IPS-18c (cell line): Measurements from ENCODE around the gene NUCB1.

ENCODE experiments used
- H3K4me3 ChIP-seq: 2 replicates; pipeline ENCODE4 v1.7.0; 2013; ENCODE audit warnings: low read depth, mild to moderate bottlenecking, low read length, moderate library complexity; ENCODE audit not compliant: insufficient read depth
- H3K9me3 ChIP-seq: one replicate; pipeline ENCODE4 v1.6.1; 2013; ENCODE audit warnings: mild to moderate bottlenecking, low read length, moderate library complexity; ENCODE audit not compliant: control insufficient read depth, insufficient read depth

Gene NUCB1

DNA sequence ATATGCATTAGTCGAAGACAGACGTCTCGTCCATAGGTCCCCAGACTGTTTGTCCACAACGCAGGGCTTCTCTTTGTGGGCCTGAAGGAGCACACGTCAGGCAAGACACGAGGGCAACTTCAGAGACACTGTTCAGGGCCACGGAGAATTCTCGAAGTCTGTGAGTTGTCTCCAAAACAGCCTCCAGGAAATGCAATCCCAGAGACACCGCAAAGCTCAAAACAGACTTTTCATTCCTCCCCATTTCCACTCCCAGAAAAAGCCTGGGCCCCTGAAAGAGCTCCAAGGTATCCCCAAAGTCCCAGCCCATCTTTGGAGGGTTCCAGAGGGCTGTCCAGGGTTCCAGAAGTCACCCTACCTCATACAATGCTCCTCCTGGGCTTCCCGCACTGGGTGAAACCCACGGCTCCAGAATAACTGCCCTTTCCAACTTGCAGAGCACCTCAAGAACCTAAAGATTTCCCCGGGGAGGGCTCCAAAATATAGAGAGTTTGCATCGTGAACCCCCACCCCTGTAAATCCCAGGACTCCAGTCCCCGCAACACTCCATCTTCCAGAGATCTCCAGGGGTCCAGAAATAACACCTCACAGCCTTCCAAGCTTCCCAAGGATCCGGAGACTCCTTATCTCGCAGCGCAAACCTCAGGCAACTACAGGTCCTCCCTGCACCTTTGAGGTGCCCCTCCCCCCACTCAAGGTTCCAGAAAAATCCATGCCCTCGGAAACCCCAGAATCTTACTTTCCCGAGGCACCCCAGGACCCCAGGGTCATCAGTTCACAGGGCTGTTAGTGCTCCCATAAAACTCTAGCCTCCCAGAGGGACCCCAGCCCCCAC lies 64.3 kb downstream of the NUCB1 start:
- Histone ChIP-seq H3K9me3 (peaks cover 2% of the 10 kb centered on the region), H3K4me3 (peak overlapping the region; percentile 50)

DNA sequence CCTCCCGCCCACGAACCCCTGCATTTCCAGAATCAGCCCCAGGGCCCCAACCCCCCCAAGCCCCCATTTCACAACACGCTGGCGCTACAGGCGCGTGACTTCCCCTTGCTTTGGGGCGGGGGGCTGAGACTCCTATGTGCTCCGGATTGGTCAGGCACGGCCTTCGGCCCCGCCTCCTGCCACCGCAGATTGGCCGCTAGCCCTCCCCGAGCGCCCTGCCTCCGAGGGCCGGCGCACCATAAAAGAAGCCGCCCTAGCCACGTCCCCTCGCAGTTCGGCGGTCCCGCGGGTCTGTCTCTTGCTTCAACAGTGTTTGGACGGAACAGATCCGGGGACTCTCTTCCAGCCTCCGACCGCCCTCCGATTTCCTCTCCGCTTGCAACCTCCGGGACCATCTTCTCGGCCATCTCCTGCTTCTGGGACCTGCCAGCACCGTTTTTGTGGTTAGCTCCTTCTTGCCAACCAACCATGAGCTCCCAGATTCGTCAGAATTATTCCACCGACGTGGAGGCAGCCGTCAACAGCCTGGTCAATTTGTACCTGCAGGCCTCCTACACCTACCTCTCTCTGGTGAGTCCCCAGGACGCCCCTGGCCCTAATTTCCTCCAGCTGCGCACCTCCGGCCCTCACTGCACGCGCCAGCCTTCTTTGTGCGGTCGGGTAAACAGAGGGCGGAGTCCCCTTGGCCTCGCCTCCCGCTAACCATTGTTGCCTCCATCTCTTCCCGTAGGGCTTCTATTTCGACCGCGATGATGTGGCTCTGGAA lies 65.1 kb downstream of the NUCB1 start, which contains the start of gene FTL:
TSS of gene FTL (plus strand) at position 270 of the 766 bp plus-strand sequence. CDS start at position 469, 199 bp downstream.
- H3K9me3 ChIP-seq: peaks cover 2% of the 10 kb centered on the region
- peak within 1 kb of the TSS; percentile 70 for H3K4me3 ChIP-seq

DNA sequence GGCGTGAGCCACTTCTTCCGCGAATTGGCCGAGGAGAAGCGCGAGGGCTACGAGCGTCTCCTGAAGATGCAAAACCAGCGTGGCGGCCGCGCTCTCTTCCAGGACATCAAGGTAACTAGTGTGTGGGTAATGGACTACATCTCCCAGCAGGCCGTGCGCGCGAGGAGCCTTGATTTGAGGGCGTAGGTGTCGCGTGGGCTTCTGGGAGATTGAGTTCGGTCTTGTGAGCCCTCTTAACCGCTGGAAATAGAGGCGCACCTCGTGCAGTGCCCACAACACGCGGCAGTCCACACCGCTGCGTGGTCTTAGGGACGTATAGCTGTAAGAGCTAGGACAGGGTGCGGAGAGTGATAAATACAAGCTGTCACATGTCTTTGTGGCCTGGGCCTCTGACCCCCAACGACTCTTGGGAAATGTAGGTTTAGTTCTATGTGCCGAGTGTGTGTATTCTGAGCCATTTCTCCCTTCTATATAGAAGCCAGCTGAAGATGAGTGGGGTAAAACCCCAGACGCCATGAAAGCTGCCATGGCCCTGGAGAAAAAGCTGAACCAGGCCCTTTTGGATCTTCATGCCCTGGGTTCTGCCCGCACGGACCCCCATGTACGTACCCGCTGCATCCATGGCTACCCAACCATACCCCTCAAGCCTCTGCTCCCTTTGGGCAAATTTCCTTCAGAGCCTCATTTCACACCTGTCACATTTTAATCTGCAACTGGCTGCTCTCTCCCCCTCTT lies 65.9 kb downstream of the NUCB1 start:
- H3K9me3 ChIP-seq: peaks cover 2% of the 10 kb centered on the region
- peak overlapping the region; percentile 70 for H3K4me3 ChIP-seq

DNA sequence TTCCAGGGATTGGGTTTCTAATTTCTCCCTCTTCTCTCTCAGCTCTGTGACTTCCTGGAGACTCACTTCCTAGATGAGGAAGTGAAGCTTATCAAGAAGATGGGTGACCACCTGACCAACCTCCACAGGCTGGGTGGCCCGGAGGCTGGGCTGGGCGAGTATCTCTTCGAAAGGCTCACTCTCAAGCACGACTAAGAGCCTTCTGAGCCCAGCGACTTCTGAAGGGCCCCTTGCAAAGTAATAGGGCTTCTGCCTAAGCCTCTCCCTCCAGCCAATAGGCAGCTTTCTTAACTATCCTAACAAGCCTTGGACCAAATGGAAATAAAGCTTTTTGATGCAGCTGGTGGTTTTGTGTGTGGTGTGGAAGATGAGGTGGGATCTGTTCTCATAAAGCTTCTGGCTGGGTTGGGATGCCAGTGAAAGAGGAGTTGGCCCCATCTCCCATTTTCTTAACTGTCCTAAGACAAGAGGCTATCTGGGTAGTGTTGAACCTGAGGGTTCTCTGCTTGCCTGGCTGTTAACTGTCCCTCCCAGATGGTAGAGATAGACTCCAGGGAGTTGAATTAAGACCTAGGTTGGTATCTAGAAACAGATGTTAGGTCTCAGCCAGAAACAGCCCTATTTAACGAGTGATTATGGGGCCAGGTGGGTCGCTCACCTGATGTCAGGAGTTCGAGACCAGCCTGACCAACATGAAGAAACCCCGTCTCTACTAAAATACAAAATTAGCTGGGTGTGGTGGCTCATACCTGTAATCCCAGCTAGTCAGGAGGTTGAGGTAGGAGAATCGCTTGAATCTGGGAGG lies 66.6 kb downstream of the NUCB1 start:
- Histone ChIP-seq H3K4me3 (peak overlapping the region; percentile 70; the same call in 1 of the 2 replicates), H3K9me3 (peaks cover 2% of the 10 kb centered on the region)

DNA sequence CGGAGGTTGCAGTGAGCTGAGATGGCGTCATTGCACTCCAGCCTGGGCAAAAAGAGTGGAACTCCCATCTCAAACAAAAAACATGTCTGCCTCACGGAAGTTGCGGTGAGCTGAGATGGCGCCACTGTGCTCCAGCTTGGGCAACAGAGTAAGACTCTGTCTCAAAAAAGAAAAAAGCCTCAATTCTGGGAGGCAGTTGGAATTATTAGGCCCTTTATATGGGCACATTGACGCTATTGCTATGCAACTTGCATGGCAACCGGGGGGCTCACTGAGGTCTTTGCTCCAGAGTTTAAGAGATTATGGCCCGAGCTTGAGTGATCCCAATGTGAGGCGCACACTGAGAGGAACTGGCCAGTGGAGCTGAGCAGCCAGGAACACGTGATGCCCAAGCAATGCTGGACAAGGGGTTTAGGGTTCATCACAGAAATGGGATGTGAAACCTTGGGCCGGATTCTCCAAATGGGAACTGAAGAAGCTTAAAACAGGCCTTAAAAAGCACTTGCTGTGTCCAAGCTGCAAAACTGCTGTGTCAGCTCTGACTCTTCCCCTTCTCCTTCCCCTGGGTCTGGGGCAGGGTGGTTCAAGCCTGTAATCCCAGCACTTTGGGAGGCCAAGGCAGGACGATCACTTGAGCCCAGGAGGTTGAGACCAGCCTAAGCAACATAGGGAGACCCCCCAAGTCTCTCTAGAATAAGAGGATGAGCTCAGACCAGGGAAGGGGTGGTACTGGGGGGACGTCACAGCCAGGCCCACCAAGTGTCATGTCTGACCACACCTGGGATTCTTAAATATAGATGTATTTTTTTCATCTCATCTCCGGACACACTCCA lies 67.5 kb downstream of the NUCB1 start:
- no peak overlapping the region for H3K4me3 ChIP-seq

DNA sequence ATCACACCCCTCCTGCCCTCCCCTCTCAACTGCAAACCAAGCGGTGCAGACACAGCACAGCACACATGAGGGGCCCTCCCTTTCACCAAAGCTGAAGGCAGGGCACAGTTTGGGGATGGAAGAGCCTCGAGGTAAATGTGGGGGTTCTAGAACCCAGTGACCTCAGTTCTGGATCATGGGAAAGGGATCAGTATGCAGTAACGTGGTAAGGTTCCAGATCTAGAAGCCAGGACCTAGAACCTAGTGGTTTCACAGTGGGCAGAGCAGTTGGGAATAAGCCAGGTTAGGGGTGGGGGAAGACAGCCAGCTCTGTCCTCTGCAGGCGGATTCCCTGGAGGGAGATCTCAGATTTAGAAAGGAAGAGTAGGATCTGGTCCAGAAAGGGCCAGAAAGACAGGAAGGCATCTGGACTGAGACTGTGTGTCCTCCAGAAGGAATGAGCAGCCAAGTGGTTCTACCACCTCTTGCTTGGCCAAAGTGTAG lies 68.1 kb downstream of the NUCB1 start:
- Histone ChIP-seq H3K4me3 (no peak overlapping the region), H3K9me3 (peaks cover 2% of the 10 kb centered on the region)

More for the DNA sequence above, 67.5 kb downstream of the NUCB1 start:
- peaks cover 2% of the 10 kb centered on the region for H3K9me3 ChIP-seq

DNA sequence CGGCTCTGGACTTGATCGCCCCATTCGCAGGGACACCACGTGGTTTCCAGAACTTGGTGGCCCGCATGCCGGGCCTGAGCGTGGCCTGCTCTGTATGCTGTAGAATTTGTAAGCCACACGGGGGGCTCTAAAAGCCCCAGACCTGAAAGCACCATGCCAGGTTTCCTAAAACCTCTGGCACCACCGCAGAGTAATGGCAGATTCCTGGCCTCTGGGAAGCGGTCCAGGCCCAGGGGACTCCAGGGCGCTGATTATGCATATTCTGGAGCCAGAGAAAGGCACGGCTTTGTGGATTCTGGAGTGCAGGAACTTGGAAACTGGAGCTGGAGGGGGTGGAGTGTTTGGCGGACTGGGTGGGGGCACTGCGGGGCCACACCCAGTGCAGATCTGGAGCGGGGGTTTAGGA lies 68.7 kb downstream of the NUCB1 start:
- Histone ChIP-seq H3K9me3 (peaks cover 2% of the 10 kb centered on the region), H3K4me3 (no peak overlapping the region)

DNA sequence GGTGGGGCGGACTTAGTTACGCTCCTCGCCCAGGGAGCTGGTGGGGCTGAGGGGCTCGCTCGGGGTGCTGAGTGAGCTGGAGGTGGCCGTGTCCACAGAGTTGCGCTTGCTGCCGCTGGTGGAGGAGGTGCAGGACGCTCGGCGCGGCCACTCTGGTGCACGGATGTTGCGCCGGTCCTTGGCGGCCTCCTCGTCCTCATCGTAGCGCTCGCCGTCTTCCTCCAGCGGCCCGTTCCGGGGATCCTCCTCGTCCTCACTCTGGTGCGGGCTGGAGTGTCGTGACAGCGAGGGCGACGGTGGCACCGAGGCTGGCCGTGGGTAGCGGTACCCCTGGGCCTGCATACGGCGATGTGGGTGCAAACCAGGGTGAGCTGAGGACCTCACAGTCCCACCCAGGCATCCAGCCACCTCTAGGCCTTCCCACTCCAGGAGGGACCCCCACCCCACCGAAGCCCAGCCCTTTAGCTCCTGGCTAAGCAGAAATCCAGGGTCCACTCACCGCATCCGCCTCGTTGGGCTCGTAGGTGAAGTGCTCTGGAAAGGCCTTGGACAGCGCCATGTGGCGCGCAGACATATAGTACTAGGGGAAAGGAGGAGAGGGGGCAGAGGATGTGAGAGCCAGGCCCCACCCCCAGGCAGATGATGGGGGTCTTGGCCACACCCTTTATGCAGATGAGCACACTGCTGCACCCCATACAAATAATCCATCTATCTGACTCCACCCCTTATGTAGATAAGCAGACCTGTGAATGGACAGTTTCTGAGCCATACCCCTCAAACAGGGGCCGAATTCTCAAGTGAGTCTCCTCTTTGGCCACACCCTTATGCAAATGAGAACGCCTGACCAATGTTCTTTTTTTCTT lies 69.4 kb downstream of the NUCB1 start:
- H3K4me3 ChIP-seq: no peak overlapping the region
- H3K9me3 ChIP-seq: peaks cover 2% of the 10 kb centered on the region

DNA sequence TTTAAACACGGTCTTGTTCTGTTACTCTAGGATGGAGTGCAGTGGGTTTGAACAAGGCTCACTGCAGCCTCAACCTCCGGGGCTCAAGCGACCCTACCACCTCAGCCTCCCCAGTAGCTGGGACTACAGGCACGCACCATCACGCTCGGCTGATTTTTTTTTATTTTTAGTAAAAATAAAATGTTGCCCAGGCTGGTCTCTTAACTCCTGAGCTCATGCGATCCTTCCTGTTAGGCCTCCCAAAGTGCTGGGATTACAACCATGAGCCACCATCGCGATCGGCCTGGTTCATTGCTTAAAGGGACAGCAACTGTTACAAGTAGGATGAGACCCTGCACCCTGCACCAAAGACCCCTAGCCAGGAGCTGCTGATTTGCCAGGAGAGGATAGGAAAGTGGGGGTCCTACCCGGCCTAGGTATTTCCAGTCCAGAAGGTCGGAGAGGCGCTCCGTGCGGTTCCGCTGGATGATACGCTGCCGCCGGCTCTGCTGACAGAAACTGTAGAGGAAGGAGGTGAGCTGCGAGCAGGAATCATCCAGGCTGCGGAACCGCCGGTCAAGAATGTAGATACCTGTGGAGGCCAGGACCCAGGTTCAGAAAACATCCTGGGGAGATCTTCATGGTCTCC lies 70.1 kb downstream of the NUCB1 start:
- H3K9me3 ChIP-seq: peaks cover 2% of the 10 kb centered on the region
- no peak overlapping the region; the same call in 1 of the 2 replicates for H3K4me3 ChIP-seq

DNA sequence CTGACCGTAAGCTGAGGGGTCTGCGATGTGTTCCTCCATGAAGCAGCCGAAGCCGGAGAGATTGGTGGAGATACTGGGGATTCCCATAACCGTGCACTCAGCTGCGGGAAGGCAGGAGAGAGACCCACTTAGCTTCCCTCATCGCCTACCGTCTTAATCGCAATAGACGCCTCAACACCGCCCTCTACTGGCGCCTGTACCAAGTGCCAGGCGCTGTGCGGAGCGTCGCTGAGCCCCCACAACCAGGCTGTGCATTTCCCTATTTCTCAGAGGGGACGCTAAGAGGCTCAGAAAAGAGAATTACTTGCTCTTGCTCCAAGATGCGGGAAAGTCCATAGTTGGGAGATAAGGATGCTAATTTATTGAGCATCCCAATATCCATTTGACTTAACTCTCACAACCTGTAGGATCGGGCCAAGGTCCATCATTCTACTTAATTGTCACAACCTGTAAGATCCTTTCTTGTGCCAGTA lies 70.8 kb downstream of the NUCB1 start:
- H3K9me3 ChIP-seq: peaks cover 2% of the 10 kb centered on the region
- H3K4me3 ChIP-seq: no peak overlapping the region
